H1 (cell line): ENCODE results near the gene SERPINB6. TPM values are rescaled to one million over a fixed set of nuclear protein-coding genes. Genes with fewer than 3 reads are reported as not detected.
A peak's percentile ranks its signal among the peaks of the same experiment; 100 is the strongest.

Source experiments
- ASH2L ChIP-seq: fragments of 200-600, 300-600 bp; sonication (generic); IDR thresholded peaks from one replicate; pipeline ENCODE4 v1.7.1; 2017; ENCODE audit warnings: low read length
- BRCA1 ChIP-seq: IDR thresholded peaks from 2 replicates; pipeline ENCODE4 v1.6.1; 2012; ENCODE audit warnings: low read depth, low read length, improper control_type of control experiment
- CTBP2 ChIP-seq: IDR thresholded peaks from 2 replicates; pipeline ENCODE4 v1.7.0; 2011; ENCODE audit warnings: borderline replicate concordance, mild to moderate bottlenecking, moderate library complexity, mixed read lengths, low read length; ENCODE audit not compliant: insufficient read depth, insufficient read length
- E2F6 ChIP-seq: IDR thresholded peaks from 2 replicates; pipeline ENCODE4 v1.6.1; 2012; ENCODE audit warnings: inconsistent platforms
- EGR1 ChIP-seq: IDR thresholded peaks from 2 replicates; pipeline ENCODE4 v1.6.1; 2011; ENCODE audit warnings: low read depth, low read length, borderline replicate concordance
- EP300 ChIP-seq, 2 experiments: IDR thresholded peaks; 1 replicate in 1 of 2; 2 replicates in 1 of 2; pipeline ENCODE4 v1.6.1; 2011 to 2012; ENCODE audit warnings: low read depth in 2 of 2, low read length in 2 of 2, mild to moderate bottlenecking in 2 of 2, borderline replicate concordance in 1 of 2, inconsistent platforms in 1 of 2, moderate library complexity in 1 of 2
- EZH2 ChIP-seq: fragments of 200-600 bp; sonication (generic); IDR thresholded peaks from 2 replicates; pipeline ENCODE4 v1.7.1; 2012; ENCODE audit warnings: low read depth, mild to moderate bottlenecking, moderate library complexity, low read length, inconsistent platforms; ENCODE audit not compliant: severe bottlenecking
- GABPA ChIP-seq: IDR thresholded peaks from 2 replicates; pipeline ENCODE4 v1.6.1; 2011; ENCODE audit warnings: mild to moderate bottlenecking, low read length, moderate library complexity, borderline replicate concordance; ENCODE audit not compliant: insufficient read depth
- GTF2F1 ChIP-seq: IDR thresholded peaks from 2 replicates; pipeline ENCODE4 v1.6.1; 2012; ENCODE audit warnings: low read depth, low read length, improper control_type of control experiment, borderline replicate concordance
- HDAC2 ChIP-seq, 2 experiments: fragments of 300-600 bp in 1 of 2; sonication (generic) in 1 of 2; IDR thresholded peaks; 2 replicates each; pipeline ENCODE4 v1.6.1; 2011 to 2012; ENCODE audit warnings: low read depth in 2 of 2, low read length in 2 of 2, mild to moderate bottlenecking in 2 of 2, moderate library complexity in 2 of 2, borderline replicate concordance in 1 of 2, inconsistent platforms in 1 of 2
- JUN ChIP-seq: IDR thresholded peaks from 2 replicates; pipeline ENCODE4 v1.6.1; 2011; ENCODE audit warnings: low read depth, mild to moderate bottlenecking, improper control_type of control experiment, low read length
- MAFK ChIP-seq: IDR thresholded peaks from 2 replicates; pipeline ENCODE4 v1.6.1; 2012; ENCODE audit warnings: low read depth, mild to moderate bottlenecking, improper control_type of control experiment, low read length
- MAX ChIP-seq: IDR thresholded peaks from 2 replicates; pipeline ENCODE4 v1.6.1; 2012; ENCODE audit warnings: inconsistent platforms
- NRF1 ChIP-seq: IDR thresholded peaks from 2 replicates; pipeline ENCODE4 v1.6.1; 2011; ENCODE audit warnings: mild to moderate bottlenecking, low read depth, low read length, improper control_type of control experiment
- POLR2A ChIP-seq, 2 experiments: IDR thresholded peaks; 1 replicate in 1 of 2; 2 replicates in 1 of 2; pipeline ENCODE4 v1.6.1; 2011; ENCODE audit warnings: low read depth in 2 of 2, low read length in 2 of 2, mild to moderate bottlenecking in 2 of 2; ENCODE audit errors: control extremely low read depth in 1 of 2
- POLR2AphosphoS5 ChIP-seq: IDR thresholded peaks from 2 replicates; pipeline ENCODE4 v1.6.1; 2011; ENCODE audit warnings: low read depth, low read length
- POU5F1 ChIP-seq: IDR thresholded peaks from 2 replicates; pipeline ENCODE4 v1.6.1; 2011; ENCODE audit warnings: low read depth, mild to moderate bottlenecking, low read length, moderate library complexity
- RAD21 ChIP-seq, 2 experiments: IDR thresholded peaks in 1 of 2; conservative IDR thresholded peaks in 1 of 2; 2 replicates each; pipeline ENCODE4 v1.6.1; 2011; ENCODE audit warnings: low read depth in 2 of 2, low read length in 2 of 2, improper control_type of control experiment in 1 of 2, inconsistent platforms in 1 of 2, mild to moderate bottlenecking in 1 of 2, moderate library complexity in 1 of 2
- SP1 ChIP-seq: IDR thresholded peaks from 2 replicates; pipeline ENCODE4 v1.6.1; 2011; ENCODE audit warnings: low read depth, low read length
- TAF1 ChIP-seq: IDR thresholded peaks from 2 replicates; pipeline ENCODE4 v1.6.1; 2011; ENCODE audit warnings: mild to moderate bottlenecking, low read depth, low read length
- TCF12 ChIP-seq: IDR thresholded peaks from 2 replicates; pipeline ENCODE4 v1.6.1; 2011; ENCODE audit warnings: low read depth, mild to moderate bottlenecking, low read length
- YY1 ChIP-seq: IDR thresholded peaks from 2 replicates; pipeline ENCODE4 v1.6.1; 2011; ENCODE audit warnings: low read depth, mild to moderate bottlenecking, low read length
- polyA plus RNA-seq, 7 experiments: library from polyadenylated mRNA; depleted of rRNA in 3 of 7; stranded (reverse) in 5 of 7; unstranded in 2 of 7; fragments of >200 nt in 5 of 7; fragments of 200-250 nt in 2 of 7; gene quantifications; 1 replicate in 5 of 7; 2 replicates in 1 of 7; 4 replicates in 1 of 7; pipeline versions ENCODE4 v1.2.1 to v1.2.3, GENCODE V29; 2011 to 2013; ENCODE audit warnings: missing spikeins in 2 of 7, mixed read lengths in 2 of 7
- total RNA-seq: library from RNA; stranded (reverse); fragmentation: NEBNext Ultra II Directional; extraction: Animal tissue kit (Norgen Biotek cat#: 25700); gene quantifications from 2 replicates; pipeline ENCODE4 v1.2.1, GENCODE V29; 2021

Gene SERPINB6
- total and polyA plus RNA-seq, 2 of the 8 experiments (the other 6 are each of a cell fraction or from before 2014, with no cell fraction given): 27.2 to 29.4 TPM

GRCh38 chr6:2988426-2989331, 17.3 kb upstream of the SERPINB6 start (continued):
- peak; percentile 4 to 33; a peak in 1 of 4 replicates for TF ChIP-seq HDAC2 (IDR thresholded peaks at IDR 0.05; ENCODE audit: borderline replicate concordance in 1 of 2, low read depth in 2 of 2, low read length in 2 of 2)
- TF ChIP-seq EGR1: peak; percentile 91
- TF ChIP-seq JUN: no peak
- no peak for TF ChIP-seq BRCA1
- no peak for TF ChIP-seq NRF1
- TF ChIP-seq MAFK: 0 out of 2 replicates have a peak, but pooled peaks have one; percentile 40
- peak; percentile 49; the same call in 1 of the 2 replicates for TF ChIP-seq GTF2F1
- TF ChIP-seq EZH2: no peak
- peak; percentile 74; the same call in 1 of the 2 replicates for TF ChIP-seq YY1
- TF ChIP-seq TAF1: peak; percentile 74; the same call in 1 of the 2 replicates
- peak; percentile 78 for TF ChIP-seq E2F6
- TF ChIP-seq ASH2L: peak; percentile 9
- TF ChIP-seq POU5F1: no peak
- TF ChIP-seq POLR2A (IDR thresholded peaks at IDR 0.05; ENCODE audit: control extremely low read depth in 1 of 2, low read depth in 2 of 2, low read length in 2 of 2): peak; percentile 68 to 94
- no peak for TF ChIP-seq SP1
- no peak for TF ChIP-seq GABPA
- no peak for TF ChIP-seq CTBP2
- peak; percentile 82 for TF ChIP-seq MAX
- peak in 1 of 2 experiments; percentile 2; a peak in 1 of 3 replicates for TF ChIP-seq EP300 (IDR thresholded peaks at IDR 0.05; ENCODE audit: borderline replicate concordance in 1 of 2, low read depth in 2 of 2, low read length in 2 of 2)
- TF ChIP-seq RAD21 (IDR thresholded peaks at IDR 0.05 in 1 of 2, conservative IDR thresholded peaks at IDR 0.05 in 1 of 2; ENCODE audit: low read depth in 2 of 2, low read length in 2 of 2): peak; percentile 65 to 85
- TF ChIP-seq POLR2AphosphoS5: peak; percentile 63
- TF ChIP-seq TCF12: no peak
